ENCODE results near the gene SPATA20. TPM values are rescaled to one million over a fixed set of nuclear protein-coding genes. Genes with fewer than 3 reads are reported as not detected.
A peak's percentile ranks its signal among the peaks of the same experiment; 100 is the strongest.

The SPATA20 gene
- total and polyA plus RNA-seq, 2 of the 4 experiments (the other 2 are of a cell fraction) = 17.0 to 35.0 TPM

GRCh38 chr17:50533720-50534148 lies 13.2 kb upstream of the SPATA20 start:
- Histone ChIP-seq H3K4me1 (ENCODE audit: control insufficient read depth, insufficient read depth, low read length) (peaks cover 11% of the 10 kb centered on the region; the same call in 1 of the 2 replicates), H3K9me1 (ENCODE audit: insufficient read depth, low read length) (no peaks in the 10 kb centered on the region), H3K14ac (replicated peaks; ENCODE audit: low read depth, low read length) (no peak overlapping the region), H3K27ac (ENCODE audit: insufficient read depth, low read length) (no peak overlapping the region), H4K5ac (ENCODE audit: low read depth, low read length) (no peak overlapping the region), H3K56ac (ENCODE audit: extremely low read depth, insufficient read depth, low read length) (no peak overlapping the region), H3K9me3 (ENCODE audit: control insufficient read depth, insufficient read depth, low read length) (no peaks in the 10 kb centered on the region), H4K91ac (ENCODE audit: insufficient read depth, low read depth, low read length) (no peak overlapping the region), H2AK9ac (replicated peaks; ENCODE audit: low read depth, low read length, poor library complexity) (no peak overlapping the region), H2AK5ac (ENCODE audit: low read depth, low read length) (no peak overlapping the region), H2BK5ac (ENCODE audit: low read depth, low read length, poor library complexity, severe bottlenecking) (no peak overlapping the region), H4K8ac (ENCODE audit: low read depth in 2 of 2, low read length in 2 of 2) (no peak overlapping the region), H3K36me3 (ENCODE audit: control insufficient read depth, insufficient read depth, low read length) (no peaks in the 10 kb centered on the region), H3K9ac (ENCODE audit: low read depth, low read length) (no peak overlapping the region), H3K27me3 (ENCODE audit: control insufficient read depth, insufficient read depth, low read length) (peaks cover 49% of the 10 kb centered on the region), H3K79me1 (ENCODE audit: low read depth in 1 of 2, low read length in 2 of 2) (no peaks in the 10 kb centered on the region), H2BK120ac (ENCODE audit: low read depth, low read length) (no peak overlapping the region), H4K20me1 (ENCODE audit: insufficient read depth, low read length) (no peaks in the 10 kb centered on the region; the same call in 1 of the 2 replicates), H3K18ac (ENCODE audit: low read depth, low read length) (no peak overlapping the region), H3K4me3 (ENCODE audit: insufficient read depth, low read depth, low read length) (no peak overlapping the region), H3K23ac (ENCODE audit: low read depth, low read length) (no peak overlapping the region), H2BK15ac (ENCODE audit: low read depth, low read length) (no peak overlapping the region), H3K4me2 (ENCODE audit: low read depth, low read length) (peak overlapping the region; percentile 14; the same call in 1 of the 2 replicates), H3K4ac (ENCODE audit: low read depth, low read length) (no peak overlapping the region), H2BK20ac (ENCODE audit: low read depth, low read length) (no peak overlapping the region), H2AFZ (replicated peaks; ENCODE audit: low read length, poor library complexity) (peak overlapping the region; percentile 49)
- dilution Hi-C loops (cut with HindIII; ENCODE audit: low sequenced_read_pairs, unreplicated experiment) = no loop called here
- CTCF ChIA-PET = no interaction called here
- TF ChIP-seq FOS (IDR thresholded peaks at IDR 0.05; ENCODE audit: low read depth, low read length) (no peak), USF2 (IDR thresholded peaks at IDR 0.05; ENCODE audit: low read depth, low read length) (no peak), POLR2A (IDR thresholded peaks at IDR 0.05; ENCODE audit: low read depth, low read length) (no peak)
- in situ Hi-C loops (cut with MboI; ENCODE audit: low sequenced_read_pairs) = no loop called here
- intact Hi-C loops (cut with micrococcal nuclease) = no loop called here
- 4% methylated on average over 10 of the region's 17 CpGs; no CpG with 5 or more reads in 1 of the 2 experiments for WGBS, 2 experiments (ENCODE audit: extremely low coverage in 2 of 2, insufficient read length in 1 of 2)
- POLR2A ChIA-PET (ENCODE audit: unreplicated experiment) = no interaction called here
- ATAC-seq (ENCODE audit: low read depth) (peak; percentile 48), DNase-seq (peak; percentile 33)
- no TSS peak for BruUV-seq (replicated peaks)
